Fibroblast of the aortic adventitia (primary cell): ENCODE data around the gene FAT2. TPM values are rescaled to one million over a fixed set of nuclear protein-coding genes. Genes with fewer than 3 reads are reported as not detected.

Experiments used
- DNase-seq: peaks from one replicate; pipeline ENCODE4 v3.0.0-alpha.2; 2010; ENCODE audit warnings: low read depth
- H3K4me3 ChIP-seq: 2 replicates; pipeline ENCODE4 v1.5.1; 2011; ENCODE audit warnings: low read depth, mild to moderate bottlenecking, control low read depth, low read length, moderate library complexity
- total RNA-seq: library from RNA; depleted of rRNA; stranded (reverse); fragments of >200 nt; gene quantifications from 2 replicates; pipeline ENCODE4 v1.2.3, GENCODE V29; 2012; ENCODE audit warnings: low replicate concordance
- TF ChIP-seq, protein P1 (sequence below): IDR thresholded peaks from 2 replicates; pipeline ENCODE4 v1.5.1; 2011; ENCODE audit warnings: mild to moderate bottlenecking, low read length, control low read depth, inconsistent platforms; ENCODE audit not compliant: insufficient read depth

Gene FAT2
- total RNA-seq, 1 donor: not detected

DNA sequence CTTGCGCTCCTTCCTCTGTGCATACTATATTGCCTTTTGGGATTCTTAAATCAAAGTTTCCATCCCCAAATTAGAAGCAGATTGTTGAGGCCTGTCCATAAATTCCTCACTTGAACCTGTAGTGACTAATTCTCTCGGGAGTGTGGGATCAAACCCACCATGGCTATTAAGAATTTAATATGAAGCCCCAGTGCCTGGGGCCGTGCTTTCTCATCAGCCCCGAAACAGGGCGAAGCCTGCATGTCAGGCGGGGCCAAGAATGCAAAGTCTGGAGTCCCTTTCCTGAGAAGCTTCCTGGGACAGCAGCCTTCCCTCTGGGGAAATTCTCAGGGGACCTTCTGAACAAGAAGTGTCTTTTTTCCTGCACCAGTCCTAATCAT is 29.3 kb upstream of the FAT2 start:
- H3K4me3 ChIP-seq: no peak overlapping the region
- no peak for DNase-seq
- TF ChIP-seq, protein P1, sequence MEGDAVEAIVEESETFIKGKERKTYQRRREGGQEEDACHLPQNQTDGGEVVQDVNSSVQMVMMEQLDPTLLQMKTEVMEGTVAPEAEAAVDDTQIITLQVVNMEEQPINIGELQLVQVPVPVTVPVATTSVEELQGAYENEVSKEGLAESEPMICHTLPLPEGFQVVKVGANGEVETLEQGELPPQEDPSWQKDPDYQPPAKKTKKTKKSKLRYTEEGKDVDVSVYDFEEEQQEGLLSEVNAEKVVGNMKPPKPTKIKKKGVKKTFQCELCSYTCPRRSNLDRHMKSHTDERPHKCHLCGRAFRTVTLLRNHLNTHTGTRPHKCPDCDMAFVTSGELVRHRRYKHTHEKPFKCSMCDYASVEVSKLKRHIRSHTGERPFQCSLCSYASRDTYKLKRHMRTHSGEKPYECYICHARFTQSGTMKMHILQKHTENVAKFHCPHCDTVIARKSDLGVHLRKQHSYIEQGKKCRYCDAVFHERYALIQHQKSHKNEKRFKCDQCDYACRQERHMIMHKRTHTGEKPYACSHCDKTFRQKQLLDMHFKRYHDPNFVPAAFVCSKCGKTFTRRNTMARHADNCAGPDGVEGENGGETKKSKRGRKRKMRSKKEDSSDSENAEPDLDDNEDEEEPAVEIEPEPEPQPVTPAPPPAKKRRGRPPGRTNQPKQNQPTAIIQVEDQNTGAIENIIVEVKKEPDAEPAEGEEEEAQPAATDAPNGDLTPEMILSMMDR: no peak

DNA sequence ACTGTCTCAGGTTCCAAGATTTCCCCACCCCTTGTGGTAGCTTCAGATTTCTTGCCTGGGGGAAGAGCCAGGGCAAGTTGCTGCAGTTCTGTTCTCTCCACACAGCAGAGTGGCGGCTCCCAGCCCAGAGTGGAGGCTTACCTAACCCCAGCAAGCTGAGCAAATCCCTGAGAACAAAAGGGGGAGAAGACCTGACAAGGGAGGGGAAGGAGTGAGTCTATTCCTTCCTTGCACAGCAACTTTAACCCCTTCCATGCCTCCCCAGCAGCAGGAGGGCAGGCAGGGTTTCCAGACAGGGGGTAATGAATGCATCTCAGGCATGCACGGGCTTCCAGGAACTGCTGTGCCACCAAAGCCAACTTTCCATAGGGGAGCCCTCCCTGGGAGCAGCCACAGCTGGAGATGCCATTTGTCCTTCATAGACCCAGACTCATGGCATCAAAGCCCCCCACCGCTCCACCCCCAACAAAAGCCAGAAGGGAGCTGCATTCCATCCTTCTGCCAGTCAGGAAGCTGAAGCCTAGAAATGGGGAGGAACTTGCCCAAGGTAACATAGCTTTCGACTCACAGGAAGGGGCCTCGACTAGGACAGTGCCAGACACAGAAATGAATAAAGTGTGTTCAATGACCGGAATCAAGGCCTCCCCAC is 28.8 kb upstream of the FAT2 start:
- DNase-seq: no peak
- H3K4me3 ChIP-seq: no peak overlapping the region
- TF ChIP-seq, protein P1: no peak

DNA sequence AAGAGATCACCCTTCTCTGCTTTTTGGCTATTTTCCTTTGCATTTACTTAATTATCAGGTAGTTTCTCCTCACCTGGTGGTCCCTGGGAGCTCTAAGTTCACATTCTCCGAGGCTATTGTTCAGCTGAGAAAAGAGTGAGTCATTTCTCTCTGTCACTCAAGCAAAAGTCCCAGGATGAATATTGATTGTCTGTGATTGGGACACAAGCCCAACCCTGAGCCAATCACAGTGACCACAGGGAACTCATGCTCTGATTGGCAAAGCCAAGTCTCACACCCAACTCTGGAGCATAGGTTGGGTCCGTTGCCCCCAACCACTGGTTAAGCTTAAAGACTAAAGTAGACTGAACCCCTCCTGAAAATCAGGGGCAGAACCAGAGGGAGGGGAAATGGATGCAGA is 27.8 kb upstream of the FAT2 start:
- DNase-seq: no peak
- no peak overlapping the region for H3K4me3 ChIP-seq
- TF ChIP-seq, protein P1: no peak

DNA sequence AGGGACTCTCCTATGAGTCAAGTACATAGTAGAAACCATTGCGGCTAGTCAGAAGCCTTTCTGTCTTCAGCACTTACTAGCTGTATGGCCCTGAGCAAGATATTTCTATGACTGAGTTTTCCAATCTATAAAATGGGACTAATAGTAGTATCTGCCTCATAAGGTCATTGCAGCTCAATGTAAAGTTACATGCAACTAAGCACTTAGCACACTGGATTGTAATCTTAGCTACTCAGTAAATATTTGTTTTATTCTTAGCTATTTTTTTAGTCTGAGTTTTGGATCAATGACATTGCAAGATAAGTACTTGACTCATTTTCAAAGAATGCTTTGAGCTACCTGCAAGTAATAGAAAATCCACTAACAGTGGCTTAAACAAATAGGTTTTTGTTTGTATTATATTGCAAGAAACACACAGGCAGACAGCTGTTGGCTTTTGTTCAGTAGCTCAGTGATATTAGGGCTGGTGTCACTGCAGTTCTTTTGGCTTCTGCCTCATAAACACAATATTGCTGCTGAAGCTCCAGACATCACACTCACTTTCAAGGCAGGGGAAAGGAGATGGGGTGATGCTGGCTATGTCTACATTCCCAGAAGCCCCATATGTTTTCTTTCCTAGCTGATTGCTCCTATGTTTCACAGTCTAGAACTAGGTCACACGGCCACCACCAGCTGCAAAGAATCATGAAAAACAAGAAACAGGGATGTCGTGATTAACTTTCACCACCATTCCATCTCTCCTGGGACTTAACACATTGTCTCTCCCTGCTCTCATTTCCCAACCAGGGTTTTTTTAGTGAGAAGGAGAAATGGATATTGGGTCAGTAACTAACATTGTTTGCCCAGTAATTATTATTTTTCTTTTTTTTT is 26.9 kb upstream of the FAT2 start:
- no peak overlapping the region for H3K4me3 ChIP-seq
- DNase-seq: no peak
- TF ChIP-seq, protein P1: no peak

DNA sequence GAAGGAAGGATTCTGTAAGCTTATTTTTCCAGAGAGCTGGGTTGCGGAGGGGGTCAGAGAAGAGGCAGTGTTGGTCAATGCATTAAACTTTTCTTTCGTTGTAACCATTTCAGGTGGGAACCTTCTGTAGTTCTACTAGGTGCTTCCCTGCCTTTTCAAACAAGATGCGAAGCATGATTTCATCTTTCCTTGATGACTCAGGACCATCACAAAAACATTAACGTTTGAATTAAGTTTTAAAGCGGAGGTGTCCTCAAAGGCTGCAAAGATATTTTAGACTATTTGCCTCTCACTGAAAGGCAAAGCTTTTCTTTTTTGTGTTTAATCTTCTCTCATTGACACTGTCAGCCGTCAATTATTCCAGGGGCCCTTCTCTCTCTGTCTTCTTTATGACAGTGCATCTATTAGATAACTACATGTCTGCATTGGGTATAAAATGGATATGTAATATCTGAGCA is 26.3 kb upstream of the FAT2 start:
- H3K4me3 ChIP-seq: no peak overlapping the region
- TF ChIP-seq, protein P1: no peak
- DNase-seq: no peak

DNA sequence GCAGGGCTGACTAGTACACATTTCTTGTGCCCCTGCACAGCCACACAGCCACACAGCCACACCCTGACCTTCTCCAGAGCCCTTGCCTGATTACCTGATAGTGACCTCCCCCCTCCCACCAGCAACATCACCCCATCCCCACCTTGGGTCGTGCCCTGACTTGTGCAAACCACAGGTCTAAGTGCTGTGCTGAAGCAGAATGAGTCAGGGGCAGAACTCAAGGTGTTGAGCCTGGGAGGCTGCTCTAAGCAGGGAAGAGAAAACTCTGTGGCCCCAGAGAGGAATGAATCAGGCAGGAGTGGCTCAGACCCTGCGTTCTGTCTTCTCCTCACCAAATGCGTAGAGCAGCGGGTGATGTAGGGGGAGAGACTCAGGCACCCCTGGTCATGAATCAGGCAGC is 24.3 kb upstream of the FAT2 start:
- DNase-seq: no peak
- TF ChIP-seq, protein P1: no peak
- no peak overlapping the region for H3K4me3 ChIP-seq
